ENCODE results near the gene KLK1.
A peak's percentile ranks its signal among the peaks of the same experiment; 100 is the strongest.
"Not testable (repeated sequence)": the region's sequence is repeated elsewhere in the genome, so short reads cannot be mapped to it uniquely, and the experiment has no call there.

KLK1 gene

DNA sequence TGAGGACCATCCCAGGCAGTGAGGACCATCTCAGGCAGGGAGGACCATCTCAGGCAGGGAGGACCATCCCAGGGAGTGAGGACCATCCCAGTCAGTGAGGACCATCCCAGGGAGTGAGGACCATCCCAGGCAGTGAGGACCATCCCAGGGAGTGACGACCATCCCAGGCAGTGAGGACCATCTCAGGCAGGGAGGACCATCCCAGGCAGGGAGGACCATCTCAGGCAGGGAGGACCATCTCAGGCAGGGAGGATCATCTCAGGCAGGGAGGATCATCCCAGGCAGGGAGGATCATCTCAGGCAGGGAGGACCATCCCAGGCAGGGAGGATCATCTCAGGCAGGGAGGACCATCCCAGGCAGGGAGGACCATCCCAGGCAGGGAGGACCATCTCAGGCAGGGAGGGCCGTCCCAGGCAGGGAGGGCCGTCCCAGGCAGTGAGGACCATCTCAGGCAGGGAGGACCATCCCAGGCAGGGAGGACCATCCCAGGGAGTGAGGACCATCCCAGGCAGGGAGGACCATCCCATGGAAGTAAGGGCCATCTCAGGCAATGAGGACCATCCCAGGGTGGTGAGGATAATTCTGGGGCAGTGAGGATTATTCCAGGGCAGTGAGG is 11.9 kb downstream of the KLK1 start:
- not testable (repeated sequence) for H3K4me3 ChIP-seq (ENCODE audit: low read length); H3K4me1 ChIP-seq (ENCODE audit: insufficient read depth, low read length); H3K9ac ChIP-seq (ENCODE audit: low read depth, low read length); H3K27ac ChIP-seq (ENCODE audit: low read depth, low read length); H3K36me3 ChIP-seq (ENCODE audit: insufficient read depth, low read length); H3K9me3 ChIP-seq (ENCODE audit: insufficient read depth, low read depth, low read length)
- H3K27me3 ChIP-seq (ENCODE audit: insufficient read depth, low read length), result peaks cover 18% of the 10 kb centered on the region
- WGBS, result 70% methylated on average over 3 of the region's 3 CpGs

DNA sequence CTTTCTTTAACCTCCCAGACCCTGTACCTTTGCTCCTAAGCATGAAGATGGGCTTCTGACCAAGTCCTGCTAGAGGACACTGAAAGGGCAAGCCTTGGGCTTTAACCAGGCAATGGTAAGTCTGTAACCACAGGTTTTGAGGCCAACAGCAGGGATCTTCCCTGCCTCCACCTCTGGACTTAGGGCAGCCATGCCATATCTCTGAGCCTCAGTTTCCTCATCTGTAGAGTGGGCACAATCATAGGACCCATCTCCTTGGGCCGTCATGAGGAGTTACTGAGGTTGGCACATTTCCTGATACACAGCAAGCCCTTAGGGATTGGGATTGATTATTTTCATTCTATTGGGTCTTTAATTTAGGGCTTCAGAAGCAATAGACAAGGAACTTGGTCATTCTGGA is 14.7 kb downstream of the KLK1 start:
- WGBS, result 69% methylated on average over 1 of the region's 1 CpG
- H3K9ac ChIP-seq (ENCODE audit: low read depth, low read length), result no peak overlapping the region

DNA sequence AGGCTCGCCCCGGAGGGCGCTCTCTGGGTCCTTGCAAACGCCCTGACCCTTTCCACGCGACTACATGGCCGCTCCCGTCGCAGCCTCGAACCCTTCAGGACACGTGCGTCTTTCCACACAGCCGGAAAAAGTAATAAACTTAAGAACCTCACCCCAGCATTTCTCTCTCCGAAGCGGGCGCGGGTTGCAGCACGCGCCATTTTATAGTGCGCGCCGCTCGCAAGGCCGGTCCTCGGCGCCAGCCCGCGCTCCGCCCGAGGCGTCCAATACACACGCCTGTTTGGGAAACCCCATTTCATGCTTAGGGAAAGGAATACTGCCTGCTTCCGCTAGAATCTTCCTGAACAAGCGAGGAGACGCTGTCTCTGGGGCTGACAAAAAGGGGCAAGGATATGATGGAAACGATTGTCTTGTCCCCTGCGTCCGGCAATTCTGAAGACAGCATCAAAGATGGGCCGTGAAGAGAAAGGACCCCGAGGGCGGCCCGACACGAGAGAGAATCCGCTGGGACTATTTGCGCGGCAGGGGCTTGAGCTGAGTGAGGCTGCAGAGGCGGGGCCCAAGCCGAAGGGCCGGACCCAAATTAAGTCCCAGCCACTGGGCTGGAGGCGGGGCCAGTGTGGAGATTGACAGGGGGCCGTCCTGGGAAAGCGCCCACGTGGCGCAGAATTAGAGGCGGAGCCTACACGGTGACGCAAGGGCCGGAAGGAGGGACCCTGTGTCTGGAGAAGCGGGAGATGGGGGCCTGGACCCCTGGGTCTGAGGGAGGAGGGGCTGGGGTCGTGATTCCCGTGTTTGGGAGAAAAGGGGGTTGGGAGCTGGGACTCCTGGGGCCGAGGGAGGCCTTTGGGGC is 18.9 kb downstream of the KLK1 start:
- under 1% methylated on average over 62 of the region's 62 CpGs for WGBS
- H3K9me3 ChIP-seq (ENCODE audit: insufficient read depth, low read depth, low read length), result no peaks in the 10 kb centered on the region
- H3K9ac ChIP-seq (ENCODE audit: low read depth, low read length), result peak overlapping the region; percentile 100

More for the DNA sequence above, 14.7 kb downstream of the KLK1 start:
- Histone ChIP-seq H3K9me3 (ENCODE audit: insufficient read depth, low read depth, low read length) (no peaks in the 10 kb centered on the region), H3K4me1 (ENCODE audit: insufficient read depth, low read length) (no peaks in the 10 kb centered on the region), H3K36me3 (ENCODE audit: insufficient read depth, low read length) (no peaks in the 10 kb centered on the region), H3K27ac (ENCODE audit: low read depth, low read length) (no peak overlapping the region), H3K4me3 (ENCODE audit: low read length) (no peak overlapping the region), H3K27me3 (ENCODE audit: insufficient read depth, low read length) (peaks cover 13% of the 10 kb centered on the region; the same call in 1 of the 2 replicates)

DNA sequence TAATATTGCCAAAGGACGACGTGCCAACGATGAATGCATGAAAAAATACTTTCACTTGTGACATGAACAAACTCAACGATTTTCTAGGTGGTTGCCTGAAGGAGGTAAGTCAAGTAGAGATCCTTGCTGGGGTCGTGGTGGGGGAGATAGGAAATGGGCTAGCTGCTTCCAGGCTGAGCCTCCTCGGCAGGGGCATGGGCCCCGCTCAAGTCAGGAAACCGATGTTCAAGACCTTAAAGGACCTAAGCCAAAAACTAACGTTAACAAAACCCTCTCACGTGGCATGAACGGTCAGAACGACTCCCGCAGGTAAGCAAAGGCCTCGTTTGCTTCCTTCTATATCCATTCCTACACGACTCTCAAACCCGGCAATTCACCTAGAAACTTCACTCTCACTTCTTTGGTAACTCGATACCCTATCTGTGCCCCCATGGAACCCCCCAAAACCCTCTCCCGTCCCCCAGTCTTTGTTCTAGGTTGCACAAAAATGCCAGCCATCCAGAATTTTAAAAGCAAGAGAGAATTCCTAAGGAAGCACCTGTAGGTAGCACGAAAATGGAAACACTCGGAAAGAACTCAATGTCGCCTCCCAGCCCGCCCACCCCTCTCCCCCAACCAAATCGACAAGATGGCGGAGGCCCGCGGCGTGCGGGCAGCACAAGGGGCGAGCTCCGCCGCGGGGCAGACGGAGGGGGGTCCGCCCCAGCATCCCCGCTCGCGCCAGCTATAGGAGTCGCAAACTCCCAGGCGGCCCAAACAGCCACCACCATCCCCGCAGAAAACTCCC is 19.8 kb downstream of the KLK1 start:
- Histone ChIP-seq H3K9me3 (ENCODE audit: insufficient read depth, low read depth, low read length) (no peaks in the 10 kb centered on the region), H3K4me1 (ENCODE audit: insufficient read depth, low read length) (peaks cover 4% of the 10 kb centered on the region; the same call in 1 of the 2 replicates), H3K4me3 (ENCODE audit: low read length) (peak overlapping the region; percentile 84), H3K36me3 (ENCODE audit: insufficient read depth, low read length) (peaks cover 44% of the 10 kb centered on the region), H3K27me3 (ENCODE audit: insufficient read depth, low read length) (peaks cover 3% of the 10 kb centered on the region; the same call in 1 of the 2 replicates), H3K27ac (ENCODE audit: low read depth, low read length) (peak overlapping the region; percentile 97), H3K9ac (ENCODE audit: low read depth, low read length) (peak overlapping the region; percentile 100)
- WGBS, result 0% methylated on average over 40 of the region's 40 CpGs

More for the DNA sequence above, 18.9 kb downstream of the KLK1 start:
- H3K36me3 ChIP-seq (ENCODE audit: insufficient read depth, low read length), result peaks cover 36% of the 10 kb centered on the region
- peak overlapping the region; percentile 84 for H3K4me3 ChIP-seq (ENCODE audit: low read length)
- peaks cover 5% of the 10 kb centered on the region; the same call in 1 of the 2 replicates for H3K27me3 ChIP-seq (ENCODE audit: insufficient read depth, low read length)
- H3K4me1 ChIP-seq (ENCODE audit: insufficient read depth, low read length), result peaks cover 4% of the 10 kb centered on the region; the same call in 1 of the 2 replicates
- peak overlapping the region; percentile 97 for H3K27ac ChIP-seq (ENCODE audit: low read depth, low read length)

DNA sequence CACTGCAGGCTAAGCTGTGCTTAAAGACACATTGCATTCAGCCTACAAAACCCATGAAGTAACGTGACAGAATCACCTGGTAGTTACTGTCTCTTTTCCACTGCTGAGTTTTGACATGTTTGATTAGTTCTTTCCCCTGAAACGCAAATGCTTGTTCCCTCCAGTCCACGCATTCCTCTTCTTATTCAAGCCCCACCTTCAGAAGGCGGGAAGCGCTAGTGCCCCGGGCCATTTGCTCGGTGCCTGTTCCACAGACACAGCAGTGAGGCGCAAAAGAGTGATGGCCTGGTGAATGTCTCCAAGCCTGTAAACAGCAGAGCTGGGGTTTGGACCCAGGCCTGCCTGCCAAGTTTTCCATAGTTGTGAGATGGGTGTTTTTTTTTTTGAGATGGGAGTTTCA is 22.5 kb downstream of the KLK1 start:
- Histone ChIP-seq H3K27ac (ENCODE audit: low read depth, low read length) (no peak overlapping the region), H3K9me3 (ENCODE audit: insufficient read depth, low read depth, low read length) (no peaks in the 10 kb centered on the region), H3K36me3 (ENCODE audit: insufficient read depth, low read length) (peaks cover 70% of the 10 kb centered on the region), H3K4me1 (ENCODE audit: insufficient read depth, low read length) (peaks cover 4% of the 10 kb centered on the region; the same call in 1 of the 2 replicates), H3K27me3 (ENCODE audit: insufficient read depth, low read length) (no peaks in the 10 kb centered on the region), H3K9ac (ENCODE audit: low read depth, low read length) (no peak overlapping the region), H3K4me3 (ENCODE audit: low read length) (no peak overlapping the region)
- 90% methylated on average over 8 of the region's 8 CpGs for WGBS

DNA sequence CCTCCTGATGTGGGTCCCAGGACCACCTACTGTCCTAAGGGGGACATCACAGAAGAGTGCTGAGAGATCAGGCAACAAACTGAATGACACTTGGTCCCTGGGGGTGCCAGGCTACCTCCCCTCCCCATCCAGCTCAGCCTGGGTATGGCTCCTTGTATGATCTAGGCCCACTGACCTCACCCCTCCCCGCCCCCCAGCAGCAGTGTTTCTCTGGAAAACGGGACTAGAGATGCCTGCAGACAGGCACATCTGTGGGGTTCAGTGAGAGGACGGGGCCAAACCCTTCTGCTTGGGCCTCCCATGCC is 24.1 kb downstream of the KLK1 start:
- WGBS, result 93% methylated on average over 3 of the region's 3 CpGs
- Histone ChIP-seq H3K9ac (ENCODE audit: low read depth, low read length) (no peak overlapping the region), H3K27ac (ENCODE audit: low read depth, low read length) (no peak overlapping the region)

DNA sequence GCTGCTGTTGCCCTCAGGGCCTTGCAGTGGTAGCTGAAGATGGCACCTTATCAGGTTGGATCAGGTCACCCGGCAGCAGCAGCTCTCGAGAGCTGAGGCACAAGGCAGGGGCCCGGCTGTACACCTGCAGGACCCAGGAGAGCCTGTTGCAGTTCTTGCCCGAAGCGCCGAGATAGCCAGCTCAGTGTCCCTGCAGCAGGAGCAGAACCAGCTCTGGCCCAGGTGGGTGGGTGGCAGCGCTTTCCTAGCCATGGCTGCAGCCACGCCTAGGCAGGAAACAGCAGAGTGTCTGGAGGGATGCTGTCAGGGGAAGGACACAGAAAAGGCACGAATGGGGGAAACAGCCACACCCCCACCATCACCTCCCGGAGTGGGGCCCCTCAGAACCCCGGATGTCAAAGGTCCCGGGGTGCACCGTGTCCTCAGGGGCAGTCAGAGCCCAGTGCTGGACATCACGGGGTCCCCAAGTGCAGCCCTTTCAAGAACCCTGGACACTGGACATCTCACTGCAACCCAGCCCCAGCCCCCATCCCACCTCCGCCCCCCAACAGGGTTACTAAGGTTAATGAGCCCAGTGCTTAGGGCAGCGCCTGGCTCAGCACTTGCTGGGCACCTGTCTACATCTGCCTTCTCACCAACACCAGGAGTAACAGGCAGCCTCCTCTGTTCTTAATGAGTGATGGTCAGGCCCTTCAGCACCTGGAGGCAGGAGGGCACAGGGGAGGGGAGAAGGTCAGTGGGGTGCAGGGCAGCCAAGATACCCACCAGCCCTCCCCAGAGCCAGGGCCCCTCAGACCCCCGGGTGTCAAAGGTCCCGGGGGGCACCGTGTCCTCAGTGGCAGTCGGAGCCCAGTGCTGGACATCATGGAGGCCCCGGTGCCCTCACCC is 24.7 kb downstream of the KLK1 start:
- H3K27me3 ChIP-seq (ENCODE audit: insufficient read depth, low read length), result no peaks in the 10 kb centered on the region
- peaks cover 80% of the 10 kb centered on the region for H3K36me3 ChIP-seq (ENCODE audit: insufficient read depth, low read length)
- H3K27ac ChIP-seq (ENCODE audit: low read depth, low read length), result no peak overlapping the region
- H3K9ac ChIP-seq (ENCODE audit: low read depth, low read length), result no peak overlapping the region
- H3K9me3 ChIP-seq (ENCODE audit: insufficient read depth, low read depth, low read length), result no peaks in the 10 kb centered on the region
- 96% methylated on average over 21 of the region's 21 CpGs for WGBS
- no peak overlapping the region for H3K4me3 ChIP-seq (ENCODE audit: low read length)
- peaks cover 4% of the 10 kb centered on the region; the same call in 1 of the 2 replicates for H3K4me1 ChIP-seq (ENCODE audit: insufficient read depth, low read length)

More for the DNA sequence above, 24.1 kb downstream of the KLK1 start:
- no peaks in the 10 kb centered on the region for H3K27me3 ChIP-seq (ENCODE audit: insufficient read depth, low read length)
- no peaks in the 10 kb centered on the region for H3K9me3 ChIP-seq (ENCODE audit: insufficient read depth, low read depth, low read length)
- peaks cover 80% of the 10 kb centered on the region for H3K36me3 ChIP-seq (ENCODE audit: insufficient read depth, low read length)
- peaks cover 4% of the 10 kb centered on the region; the same call in 1 of the 2 replicates for H3K4me1 ChIP-seq (ENCODE audit: insufficient read depth, low read length)
- H3K4me3 ChIP-seq (ENCODE audit: low read length), result no peak overlapping the region

DNA sequence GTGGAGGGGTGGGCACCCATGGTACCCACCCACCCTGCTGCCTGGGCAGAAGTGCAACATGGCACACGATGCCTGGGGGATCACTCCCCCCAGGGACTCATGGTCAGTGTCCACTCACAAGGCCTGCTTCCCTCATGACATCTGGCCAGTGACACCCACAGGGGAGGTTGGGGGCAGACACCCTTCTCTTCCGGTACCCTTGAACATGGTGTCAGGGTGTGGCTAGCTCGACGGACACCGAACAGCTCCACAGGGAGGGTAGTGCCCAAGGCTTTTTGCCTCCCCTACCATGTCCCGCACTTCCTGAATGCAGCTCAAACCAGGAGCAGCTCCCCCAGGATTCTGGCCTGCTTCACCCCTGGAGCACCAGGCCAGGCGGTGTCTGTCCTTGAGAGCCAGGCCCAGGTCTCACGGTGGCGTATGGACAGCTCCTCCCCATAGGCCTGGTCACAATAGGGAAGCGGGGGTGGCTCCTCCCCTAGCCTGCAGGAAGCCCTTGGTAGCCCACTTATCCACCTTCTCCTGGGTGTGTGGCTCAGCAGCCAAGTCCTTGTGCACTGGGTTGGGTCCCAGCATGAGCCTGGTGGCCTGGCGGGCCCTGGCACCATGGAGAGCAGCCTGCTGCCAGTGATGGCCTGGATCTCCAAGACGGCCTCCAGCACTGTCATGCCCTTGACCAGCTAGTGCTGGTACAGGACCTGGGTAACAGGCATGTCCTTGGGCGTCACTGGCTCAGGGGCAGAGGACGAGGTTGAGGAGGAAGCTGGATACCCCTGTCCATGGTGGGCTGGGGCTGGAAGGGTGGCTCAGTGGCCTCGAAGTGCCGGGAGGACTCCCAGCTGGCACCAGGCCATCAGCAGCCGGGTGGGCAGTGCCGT is 25.6 kb downstream of the KLK1 start:
- Histone ChIP-seq H3K9me3 (ENCODE audit: insufficient read depth, low read depth, low read length) (no peaks in the 10 kb centered on the region), H3K4me3 (ENCODE audit: low read length) (no peak overlapping the region), H3K27me3 (ENCODE audit: insufficient read depth, low read length) (no peaks in the 10 kb centered on the region), H3K36me3 (ENCODE audit: insufficient read depth, low read length) (peaks cover 75% of the 10 kb centered on the region), H3K4me1 (ENCODE audit: insufficient read depth, low read length) (peaks cover 4% of the 10 kb centered on the region; the same call in 1 of the 2 replicates), H3K9ac (ENCODE audit: low read depth, low read length) (no peak overlapping the region), H3K27ac (ENCODE audit: low read depth, low read length) (peak overlapping the region; percentile 10; the same call in 1 of the 2 replicates)
- WGBS, result 92% methylated on average over 18 of the region's 18 CpGs

DNA sequence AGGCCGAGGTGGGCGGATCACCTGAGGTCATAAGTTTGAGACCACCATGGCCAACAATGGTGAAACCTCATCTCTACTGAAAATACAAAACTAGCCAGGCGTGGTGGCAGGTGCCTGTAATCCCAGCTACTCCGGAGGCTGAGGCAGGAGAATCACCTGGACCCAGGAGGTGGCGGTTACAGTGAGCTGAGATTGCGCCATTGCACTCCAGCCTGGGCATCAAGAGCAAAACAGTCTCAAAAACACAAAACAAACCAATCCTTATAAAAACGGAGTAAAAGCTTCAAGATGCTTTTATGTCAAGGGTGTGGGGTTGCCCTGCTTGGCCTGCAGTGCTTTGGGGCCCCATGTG is 26.2 kb downstream of the KLK1 start:
- H3K36me3 ChIP-seq (ENCODE audit: insufficient read depth, low read length), result peaks cover 69% of the 10 kb centered on the region
- no peak overlapping the region for H3K9ac ChIP-seq (ENCODE audit: low read depth, low read length)
- WGBS, result 91% methylated on average over 7 of the region's 7 CpGs
- H3K27ac ChIP-seq (ENCODE audit: low read depth, low read length), result no peak overlapping the region
- H3K27me3 ChIP-seq (ENCODE audit: insufficient read depth, low read length), result no peaks in the 10 kb centered on the region
- no peak overlapping the region for H3K4me3 ChIP-seq (ENCODE audit: low read length)
- no peaks in the 10 kb centered on the region for H3K4me1 ChIP-seq (ENCODE audit: insufficient read depth, low read length)
- H3K9me3 ChIP-seq (ENCODE audit: insufficient read depth, low read depth, low read length), result no peaks in the 10 kb centered on the region
